ENCODE results near the gene RHEB. TPM values are rescaled to one million over a fixed set of nuclear protein-coding genes. Genes with fewer than 3 reads are reported as not detected.

Gene RHEB
- total RNA-seq, 2 experiments from 2014 or later = 82.8 to 85.1 TPM

GRCh38 chr7:151493083-151493482 lies 26.6 kb downstream of the RHEB start:
- no peak for DNase-seq
- POLR2A ChIA-PET = no interaction called here
- no peak overlapping the region for H3K4me3 Mint-ChIP-seq
- peaks cover 18% of the 10 kb centered on the region for H3K36me3 Mint-ChIP-seq (ENCODE audit: low read depth)
- H3K27ac Mint-ChIP-seq = no peak overlapping the region
- CTCF ChIA-PET = no interaction called here
- H3K9me3 Mint-ChIP-seq = no peaks in the 10 kb centered on the region
- H3K27me3 Mint-ChIP-seq = no peaks in the 10 kb centered on the region
- peaks cover 24% of the 10 kb centered on the region for H3K4me1 Mint-ChIP-seq

GRCh38 chr7:151491859-151492258 lies 27.8 kb downstream of the RHEB start:
- CTCF ChIA-PET = interaction anchor here (0.6 kb wide), 1 partner anchor 24 kb away, joined by 6 read pairs; no protein-coding TSS in a partner anchor
- H3K36me3 Mint-ChIP-seq (ENCODE audit: low read depth) = peaks cover 28% of the 10 kb centered on the region

GRCh38 chr7:151490456-151491105 lies 29.1 kb downstream of the RHEB start:
- peaks cover 39% of the 10 kb centered on the region for H3K36me3 Mint-ChIP-seq (ENCODE audit: low read depth)

More at GRCh38 chr7:151491859-151492258, 27.8 kb downstream of the RHEB start:
- H3K27ac Mint-ChIP-seq = no peak overlapping the region
- no peak overlapping the region for H3K4me3 Mint-ChIP-seq
- POLR2A ChIA-PET = no interaction called here
- H3K4me1 Mint-ChIP-seq = peaks cover 19% of the 10 kb centered on the region
- no peaks in the 10 kb centered on the region for H3K27me3 Mint-ChIP-seq
- no peak for DNase-seq
- no peaks in the 10 kb centered on the region for H3K9me3 Mint-ChIP-seq

GRCh38 chr7:151489498-151489897 lies 30.2 kb downstream of the RHEB start:
- H3K9me3 Mint-ChIP-seq = no peaks in the 10 kb centered on the region
- CTCF ChIA-PET = no interaction called here
- H3K27ac Mint-ChIP-seq = no peak overlapping the region

More at GRCh38 chr7:151490456-151491105, 29.1 kb downstream of the RHEB start:
- CTCF ChIA-PET = interaction anchor here (1.2 kb wide), 1 partner anchor 14 kb away, joined by 4 read pairs; no protein-coding TSS in a partner anchor
- no peaks in the 10 kb centered on the region for H3K27me3 Mint-ChIP-seq
- no peaks in the 10 kb centered on the region for H3K9me3 Mint-ChIP-seq
- no peak for DNase-seq
- POLR2A ChIA-PET = no interaction called here
- peaks cover 14% of the 10 kb centered on the region for H3K4me1 Mint-ChIP-seq
- H3K4me3 Mint-ChIP-seq = no peak overlapping the region
- H3K27ac Mint-ChIP-seq = no peak overlapping the region

GRCh38 chr7:151488096-151488495 lies 31.6 kb downstream of the RHEB start:
- ChIA-PET CTCF (no interaction called here), POLR2A (no interaction called here)

More at GRCh38 chr7:151489498-151489897, 30.2 kb downstream of the RHEB start:
- Mint-ChIP-seq H3K4me3 (no peak overlapping the region), H3K27me3 (no peaks in the 10 kb centered on the region), H3K36me3 (ENCODE audit: low read depth) (peaks cover 50% of the 10 kb centered on the region), H3K4me1 (peaks cover 11% of the 10 kb centered on the region)
- POLR2A ChIA-PET = no interaction called here
- no peak for DNase-seq

GRCh38 chr7:151487228-151487627 lies 32.5 kb downstream of the RHEB start:
- Mint-ChIP-seq H3K27me3 (no peaks in the 10 kb centered on the region), H3K36me3 (ENCODE audit: low read depth) (peaks cover 67% of the 10 kb centered on the region), H3K4me1 (peaks cover 10% of the 10 kb centered on the region), H3K9me3 (no peaks in the 10 kb centered on the region), H3K4me3 (no peak overlapping the region), H3K27ac (no peak overlapping the region)
- no peak for DNase-seq
- ChIA-PET POLR2A (no interaction called here), CTCF (interaction anchor here (0.7 kb wide), 1 partner anchor 145 kb away, joined by 3 read pairs; no protein-coding TSS in a partner anchor)

More at GRCh38 chr7:151488096-151488495, 31.6 kb downstream of the RHEB start:
- DNase-seq = no peak
- no peak overlapping the region for H3K4me3 Mint-ChIP-seq
- H3K4me1 Mint-ChIP-seq = peaks cover 4% of the 10 kb centered on the region
- no peaks in the 10 kb centered on the region for H3K27me3 Mint-ChIP-seq
- no peak overlapping the region for H3K27ac Mint-ChIP-seq
- peaks cover 60% of the 10 kb centered on the region for H3K36me3 Mint-ChIP-seq (ENCODE audit: low read depth)
- H3K9me3 Mint-ChIP-seq = no peaks in the 10 kb centered on the region

- Mint-ChIP-seq H3K9me3 (no peaks in the 10 kb centered on the region), H3K4me3 (no peak overlapping the region), H3K27me3 (no peaks in the 10 kb centered on the region), H3K27ac (no peak overlapping the region), H3K36me3 (ENCODE audit: low read depth) (peaks cover 74% of the 10 kb centered on the region), H3K4me1 (peaks cover 20% of the 10 kb centered on the region)
- CTCF ChIA-PET = no interaction called here
- POLR2A ChIA-PET = interaction anchor here (1.8 kb wide), 1 partner anchor 32 kb away, joined by 5 read pairs; no protein-coding TSS in a partner anchor
- DNase-seq = no peak
Measured at GRCh38 chr7:151486074-151486473, 33.6 kb downstream of the RHEB start.

- ChIA-PET CTCF (interaction anchor here (1.1 kb wide), 1 partner anchor 170 kb away, joined by 3 read pairs; no protein-coding TSS in a partner anchor), POLR2A (interaction anchor here (1.8 kb wide), 1 partner anchor 32 kb away, joined by 5 read pairs; no protein-coding TSS in a partner anchor)
- H3K4me3 Mint-ChIP-seq = no peak overlapping the region
- H3K27ac Mint-ChIP-seq = no peak overlapping the region
- H3K4me1 Mint-ChIP-seq = peaks cover 20% of the 10 kb centered on the region
- H3K36me3 Mint-ChIP-seq (ENCODE audit: low read depth) = peaks cover 70% of the 10 kb centered on the region
- H3K27me3 Mint-ChIP-seq = no peaks in the 10 kb centered on the region
- no peak for DNase-seq
- H3K9me3 Mint-ChIP-seq = no peaks in the 10 kb centered on the region
Measured at GRCh38 chr7:151484971-151485707, 34.6 kb downstream of the RHEB start.

GRCh38 chr7:151483711-151483983 lies 36.0 kb downstream of the RHEB start:
- no peaks in the 10 kb centered on the region for H3K27me3 Mint-ChIP-seq
- no peak overlapping the region for H3K4me3 Mint-ChIP-seq
- H3K27ac Mint-ChIP-seq = peak overlapping the region; percentile 42
- peaks cover 20% of the 10 kb centered on the region for H3K4me1 Mint-ChIP-seq
- ChIA-PET CTCF (no interaction called here), POLR2A (no interaction called here)
- H3K9me3 Mint-ChIP-seq = no peaks in the 10 kb centered on the region
- no peak for DNase-seq
- H3K36me3 Mint-ChIP-seq (ENCODE audit: low read depth) = peaks cover 68% of the 10 kb centered on the region

GRCh38 chr7:151482883-151483710 lies 36.6 kb downstream of the RHEB start:
- no peak for DNase-seq
- no peaks in the 10 kb centered on the region for H3K9me3 Mint-ChIP-seq
- no peak overlapping the region for H3K4me3 Mint-ChIP-seq
- ChIA-PET POLR2A (no interaction called here), CTCF (interaction anchor here (0.5 to 1.3 kb wide), 3 partner anchors 23 to 149 kb away, joined by 3 read pairs; no protein-coding TSS in a partner anchor)
- H3K4me1 Mint-ChIP-seq = peaks cover 20% of the 10 kb centered on the region
- H3K36me3 Mint-ChIP-seq (ENCODE audit: low read depth) = peaks cover 68% of the 10 kb centered on the region
- H3K27ac Mint-ChIP-seq = no peak overlapping the region
- H3K27me3 Mint-ChIP-seq = no peaks in the 10 kb centered on the region

- Mint-ChIP-seq H3K4me1 (peaks cover 20% of the 10 kb centered on the region), H3K27me3 (no peaks in the 10 kb centered on the region), H3K36me3 (ENCODE audit: low read depth) (peaks cover 67% of the 10 kb centered on the region), H3K27ac (no peak overlapping the region), H3K9me3 (no peaks in the 10 kb centered on the region), H3K4me3 (no peak overlapping the region)
- POLR2A ChIA-PET = interaction anchor here (0.6 to 0.8 kb wide), 2 partner anchors 39 to 142 kb away, joined by 3 read pairs; no protein-coding TSS in a partner anchor
- CTCF ChIA-PET = interaction anchor here (0.9 to 1.3 kb wide), 2 partner anchors 34 to 150 kb away, joined by 3 read pairs; no protein-coding TSS in a partner anchor
- no peak for DNase-seq
Measured at GRCh38 chr7:151481650-151482505, 37.8 kb downstream of the RHEB start.

GRCh38 chr7:151477867-151478266 lies 41.8 kb downstream of the RHEB start:
- no peak overlapping the region for H3K4me3 Mint-ChIP-seq
- H3K9me3 Mint-ChIP-seq = no peaks in the 10 kb centered on the region
- POLR2A ChIA-PET = no interaction called here
- peaks cover 31% of the 10 kb centered on the region for H3K4me1 Mint-ChIP-seq
- no peaks in the 10 kb centered on the region for H3K27me3 Mint-ChIP-seq
- CTCF ChIA-PET = no interaction called here
- no peak overlapping the region for H3K27ac Mint-ChIP-seq
- peaks cover 55% of the 10 kb centered on the region for H3K36me3 Mint-ChIP-seq (ENCODE audit: low read depth)
- DNase-seq = no peak
